Activated CD4-positive, alpha-beta T cell treated with anti-CD3 and anti-CD28 coated beads, Interleukin-2, amount 10 ng/mL, durations not matched to agents 24 days and 14 days (primary cell): ENCODE results near the gene TRHDE. TPM values are rescaled to one million over a fixed set of nuclear protein-coding genes. Genes with fewer than 3 reads are reported as not detected.
"Not testable (repeated sequence)": the region's sequence is repeated elsewhere in the genome, so short reads cannot be mapped to it uniquely, and the experiment has no call there.

Source experiments
- DNase-seq: peaks from one replicate; pipeline ENCODE4 v3.0.0; 2022
- H3K27ac Mint-ChIP-seq: one replicate; pipeline ENCODE4 v1.8.0; 2022; ENCODE audit warnings: mild to moderate bottlenecking, mixed read lengths
- H3K27me3 Mint-ChIP-seq: one replicate; pipeline ENCODE4 v1.8.0; 2022; ENCODE audit warnings: mixed read lengths
- H3K36me3 Mint-ChIP-seq: one replicate; pipeline ENCODE4 v1.8.0; 2022; ENCODE audit warnings: low read depth, mild to moderate bottlenecking, mixed read lengths
- H3K4me1 Mint-ChIP-seq: one replicate; pipeline ENCODE4 v1.8.0; 2021; ENCODE audit warnings: mixed read lengths
- H3K4me3 Mint-ChIP-seq: one replicate; pipeline ENCODE4 v1.8.0; 2022; ENCODE audit warnings: mild to moderate bottlenecking, moderate library complexity, mixed read lengths
- H3K9me3 Mint-ChIP-seq: one replicate; pipeline ENCODE4 v1.8.0; 2021; ENCODE audit warnings: mixed read lengths
- intact Hi-C: fragments of 100-400 bp; cut with micrococcal nuclease; formaldehyde crosslinking; loops from one replicate; pipeline ENCODE4 v1.15.1; 2023
- total RNA-seq: library from RNA; stranded (reverse); gene quantifications from 2 replicates; pipeline ENCODE4 v1.2.3, GENCODE V29; 2022

TRHDE gene
- total RNA-seq, 1 donor from 2014 or later = not detected

DNA sequence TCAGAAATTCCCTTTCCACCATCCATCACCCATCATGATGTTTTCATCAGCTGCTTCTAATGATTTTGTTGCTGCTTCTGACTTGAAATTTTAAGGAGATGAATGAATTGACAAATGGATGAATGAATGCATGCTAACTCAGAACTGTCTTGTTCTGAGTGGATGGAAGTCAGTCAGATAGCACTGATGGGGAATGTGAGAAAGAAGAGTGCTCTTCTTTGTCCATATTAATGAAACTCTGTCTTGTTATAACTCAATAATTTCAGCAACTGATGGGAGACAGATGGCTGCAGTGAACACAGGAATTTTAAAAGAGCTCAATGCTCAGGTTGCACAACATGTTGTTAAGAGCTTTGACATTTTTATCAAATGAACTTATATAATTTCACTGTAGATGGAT is 422.0 kb downstream of the TRHDE start:
- intact Hi-C loops = no loop called here
- Mint-ChIP-seq H3K27ac (no peak overlapping the region), H3K4me1 (no peaks in the 10 kb centered on the region), H3K4me3 (no peak overlapping the region), H3K9me3 (no peaks in the 10 kb centered on the region), H3K27me3 (no peaks in the 10 kb centered on the region), H3K36me3 (no peaks in the 10 kb centered on the region)
- no peak for DNase-seq

DNA sequence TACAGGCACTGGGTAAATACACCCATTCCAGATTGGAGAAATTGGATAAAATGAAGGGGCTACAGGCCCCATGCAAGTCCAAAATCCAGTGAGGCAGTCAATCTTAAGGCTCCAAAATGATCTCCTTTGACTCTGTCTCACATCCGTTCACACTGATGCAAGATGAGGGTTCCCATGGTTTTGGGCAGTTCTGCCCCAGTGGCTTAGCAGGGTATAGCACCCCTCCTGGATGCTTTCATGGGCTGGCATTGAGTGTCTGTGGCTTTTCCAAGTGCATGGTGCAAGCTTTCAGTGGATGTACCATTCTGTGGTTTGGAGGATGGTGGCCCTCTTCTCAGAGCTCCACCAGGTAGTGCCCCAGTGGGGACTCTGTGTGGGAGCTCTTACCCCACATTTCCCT is 427.2 kb downstream of the TRHDE start:
- no peaks in the 10 kb centered on the region for H3K4me1 Mint-ChIP-seq
- intact Hi-C loops = no loop called here
- H3K36me3 Mint-ChIP-seq = no peaks in the 10 kb centered on the region
- H3K27ac Mint-ChIP-seq = no peak overlapping the region
- no peak for DNase-seq
- no peak overlapping the region for H3K4me3 Mint-ChIP-seq
- H3K9me3 Mint-ChIP-seq = peaks cover 8% of the 10 kb centered on the region
- no peaks in the 10 kb centered on the region for H3K27me3 Mint-ChIP-seq

DNA sequence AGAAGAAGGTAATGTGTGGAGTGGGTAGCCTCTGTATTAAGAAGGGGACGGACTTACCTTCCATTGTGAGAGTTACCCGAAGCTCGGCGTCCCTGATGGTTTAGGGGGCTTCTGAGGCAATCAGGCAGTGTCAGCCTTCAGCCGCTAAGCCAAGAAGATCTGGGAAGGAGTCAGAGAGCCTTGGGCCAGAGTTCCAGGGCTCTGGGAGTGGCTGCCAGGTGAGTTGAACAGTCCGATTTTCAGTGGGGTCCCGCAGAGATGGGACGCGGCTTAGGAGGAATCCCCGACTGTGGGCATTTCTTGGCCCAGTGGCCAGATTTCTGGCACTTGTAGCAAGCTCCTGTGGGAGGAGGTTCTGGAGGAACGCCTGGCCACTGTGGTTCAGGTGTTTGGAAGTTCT is 439.9 kb downstream of the TRHDE start:
- intact Hi-C loops, H3K36me3 Mint-ChIP-seq, H3K4me1 Mint-ChIP-seq, H3K27me3 Mint-ChIP-seq, DNase-seq, H3K9me3 Mint-ChIP-seq, H3K27ac Mint-ChIP-seq, H3K4me3 Mint-ChIP-seq: not testable (repeated sequence)

DNA sequence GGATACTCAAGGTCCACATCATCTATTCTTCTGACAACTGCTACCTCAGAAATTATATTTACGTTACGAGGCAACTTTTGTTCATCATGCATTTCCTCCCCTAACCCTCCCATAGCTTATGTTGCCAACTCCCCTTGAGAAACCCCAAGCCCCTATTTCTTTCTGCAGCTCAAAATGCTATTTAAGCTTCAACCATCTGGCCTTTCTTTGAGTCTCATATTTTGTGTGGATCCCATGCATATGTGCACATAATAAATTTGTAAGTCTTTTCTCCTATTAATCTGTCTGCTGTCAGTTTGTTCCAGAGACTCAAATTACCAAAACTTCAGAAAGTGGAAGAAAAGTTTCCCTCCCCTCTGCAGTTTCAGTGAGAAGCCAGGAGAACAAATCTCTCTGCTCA is 444.1 kb downstream of the TRHDE start:
- no peaks in the 10 kb centered on the region for H3K9me3 Mint-ChIP-seq
- H3K36me3 Mint-ChIP-seq = no peaks in the 10 kb centered on the region
- intact Hi-C loops = no loop called here
- H3K27me3 Mint-ChIP-seq = no peaks in the 10 kb centered on the region
- DNase-seq = no peak
- H3K4me1 Mint-ChIP-seq = no peaks in the 10 kb centered on the region
- H3K4me3 Mint-ChIP-seq = no peak overlapping the region
- H3K27ac Mint-ChIP-seq = no peak overlapping the region

DNA sequence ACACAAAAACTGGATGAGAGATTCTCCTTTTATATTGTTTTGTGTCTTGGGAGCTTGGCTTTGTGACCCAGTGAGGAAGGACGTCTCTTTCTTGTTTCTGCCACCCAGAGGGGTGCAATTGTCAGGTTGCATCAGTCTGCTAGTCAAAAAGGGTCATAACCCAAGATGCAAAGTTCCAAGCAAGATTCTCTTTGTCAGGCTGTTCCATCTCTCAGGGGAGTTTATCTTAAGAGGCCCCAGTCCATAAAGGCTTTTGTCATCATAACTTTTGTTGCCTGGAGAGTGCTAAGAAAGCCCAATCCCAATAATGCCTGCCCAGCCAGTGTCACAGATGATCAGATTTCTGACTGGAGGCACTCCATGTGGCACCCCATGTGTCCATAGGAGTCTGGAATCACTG is 444.9 kb downstream of the TRHDE start:
- intact Hi-C loops = no loop called here
- no peaks in the 10 kb centered on the region for H3K4me1 Mint-ChIP-seq
- DNase-seq = no peak
- no peak overlapping the region for H3K27ac Mint-ChIP-seq
- no peaks in the 10 kb centered on the region for H3K9me3 Mint-ChIP-seq
- H3K27me3 Mint-ChIP-seq = no peaks in the 10 kb centered on the region
- H3K36me3 Mint-ChIP-seq = no peaks in the 10 kb centered on the region
- H3K4me3 Mint-ChIP-seq = no peak overlapping the region
